Measurements from ENCODE around the gene USP34.
A peak's percentile ranks its signal among the peaks of the same experiment; 100 is the strongest.
"Not testable (repeated sequence)": the region's sequence is repeated elsewhere in the genome, so short reads cannot be mapped to it uniquely, and the experiment has no call there.

USP34 gene

DNA sequence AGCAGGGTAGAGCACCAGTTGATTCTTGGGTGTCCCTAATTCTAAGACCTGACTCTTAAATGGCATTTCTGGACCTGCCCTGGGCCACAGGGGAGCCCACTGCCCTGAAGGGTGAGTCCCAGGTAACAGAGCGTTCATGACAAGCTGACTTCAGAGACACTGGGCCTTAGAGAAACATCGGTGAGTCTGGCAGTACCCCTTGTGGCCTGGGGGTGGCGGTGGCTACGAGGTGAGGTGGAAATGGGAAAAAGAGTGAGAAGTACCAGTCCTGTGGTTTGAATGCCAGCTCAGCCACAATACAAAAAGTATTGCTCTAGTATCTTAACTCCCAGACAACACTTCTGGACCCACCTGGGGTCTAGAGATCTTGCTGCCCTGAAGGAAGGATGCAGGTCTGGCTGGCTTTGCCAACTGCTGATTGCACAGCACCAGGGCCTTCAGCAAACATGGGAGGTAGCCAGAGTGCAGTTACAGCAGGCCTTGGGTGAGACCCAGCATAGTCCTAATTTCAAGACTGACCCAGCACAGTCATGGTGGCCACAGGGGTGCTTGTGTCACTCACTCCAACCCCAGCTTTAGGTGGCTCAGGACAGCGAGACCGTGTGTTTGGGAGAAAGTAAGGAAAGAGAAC is 44.5 kb downstream of the USP34 start:
- peak in 4 of 56 donors; percentile 3 to 17 (median 6) for DNase-seq

DNA sequence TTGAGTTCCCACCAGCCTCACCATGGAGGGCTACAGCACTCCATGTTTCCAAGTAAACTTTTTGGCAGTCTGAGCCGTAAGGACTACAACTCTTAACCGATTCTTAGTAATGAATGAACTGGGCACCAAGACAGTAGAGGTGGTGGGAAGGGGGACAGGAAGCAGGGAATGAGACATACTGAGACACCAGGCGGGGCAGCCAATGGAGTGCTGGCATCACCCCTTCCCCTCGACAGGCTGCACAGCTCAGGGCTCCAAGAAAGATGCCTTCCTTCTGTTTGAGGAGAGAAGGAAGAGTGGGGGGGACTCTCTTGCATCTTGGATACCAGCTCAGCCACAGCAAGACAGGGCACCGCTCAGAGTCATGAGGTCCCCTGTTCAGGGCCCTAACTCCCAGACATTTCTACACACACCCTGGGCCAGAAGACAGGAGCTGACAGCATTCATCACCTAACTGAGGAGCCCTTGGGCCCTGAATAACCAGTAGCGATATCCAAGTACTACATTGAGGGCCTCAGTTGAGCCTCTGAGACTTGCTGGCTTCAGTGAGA is 45.2 kb downstream of the USP34 start:
- no peak for DNase-seq

DNA sequence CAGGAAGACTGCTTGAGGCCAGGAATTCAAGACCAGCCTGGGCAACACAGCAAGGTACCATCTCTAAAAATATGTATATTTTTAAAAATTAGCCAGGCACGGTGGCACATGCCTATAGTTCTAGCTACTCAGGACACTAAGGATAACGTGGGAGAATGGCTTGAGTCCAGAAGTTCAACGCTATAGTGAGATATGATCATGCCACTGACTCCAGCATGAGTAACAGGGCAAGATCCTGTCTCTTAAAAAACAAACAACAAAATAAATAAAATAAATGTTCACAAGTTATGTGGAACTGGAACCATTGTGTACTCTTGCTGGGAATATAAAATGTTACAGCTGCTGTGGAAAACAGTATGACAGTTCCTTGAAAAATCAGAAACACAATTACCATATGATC is 47.2 kb downstream of the USP34 start:
- no peak for DNase-seq

DNA sequence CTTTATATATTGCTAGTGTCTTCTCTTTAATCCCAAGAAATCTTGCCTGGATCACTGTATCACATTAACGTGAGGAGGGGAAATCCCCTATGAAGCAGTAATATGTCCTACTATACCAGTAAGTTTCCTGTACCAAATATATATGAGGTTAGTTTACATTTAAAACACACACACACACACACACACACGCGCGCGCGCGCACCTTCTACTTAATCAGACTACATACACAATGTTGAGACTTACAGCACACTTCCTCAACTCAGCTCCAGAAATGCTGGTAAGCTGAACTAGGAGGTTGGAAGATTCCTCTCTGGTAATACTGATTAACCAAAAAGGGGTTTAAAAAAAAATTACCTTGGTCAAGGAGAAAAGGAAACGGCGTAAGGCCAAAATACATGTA is 49.3 kb downstream of the USP34 start:
- no peak for DNase-seq

DNA sequence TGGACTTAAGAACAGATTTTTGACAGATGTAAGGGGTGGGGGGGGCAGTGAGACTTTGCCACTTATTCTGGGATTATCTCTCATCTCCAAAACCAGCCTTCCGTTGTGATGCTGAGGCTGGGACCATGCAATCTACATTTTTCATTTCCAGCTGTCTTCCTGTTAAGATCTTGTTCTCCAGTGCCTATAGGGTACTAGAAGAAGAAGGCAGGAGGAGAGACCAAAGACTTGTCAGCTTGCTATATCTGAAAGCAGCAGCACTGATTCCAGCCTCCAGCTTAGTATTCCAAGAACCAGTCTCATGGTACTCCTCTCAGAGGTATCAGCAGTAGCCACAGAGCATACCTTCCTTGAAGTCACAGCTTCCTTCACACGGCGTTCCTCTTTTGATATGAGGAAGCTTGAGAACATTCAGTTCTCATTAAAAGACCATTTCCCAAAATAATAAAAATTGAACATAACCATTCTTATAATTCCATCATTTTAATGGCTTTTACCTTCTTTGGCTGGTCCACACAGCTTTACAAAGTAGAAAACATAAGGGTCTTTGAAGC is 49.8 kb downstream of the USP34 start:
- no peak for DNase-seq

DNA sequence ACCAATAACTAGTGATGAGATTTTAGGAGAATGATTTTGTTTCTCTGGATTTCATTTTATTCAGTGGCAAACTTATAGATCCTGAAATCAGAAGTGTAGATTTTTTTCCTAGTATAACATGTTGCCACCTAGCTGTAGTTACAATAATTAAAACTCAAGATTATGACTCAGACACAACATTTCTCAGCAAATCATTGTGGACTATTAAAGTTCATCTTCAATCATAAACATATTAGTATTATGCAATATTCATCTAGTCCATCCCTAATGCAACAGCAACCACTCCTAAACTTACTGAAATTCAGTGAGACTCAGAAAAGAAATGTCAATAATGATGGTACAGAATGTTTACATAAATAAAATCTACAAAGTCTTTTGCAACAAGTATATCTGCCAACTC is 51.3 kb downstream of the USP34 start:
- no peak for DNase-seq

DNA sequence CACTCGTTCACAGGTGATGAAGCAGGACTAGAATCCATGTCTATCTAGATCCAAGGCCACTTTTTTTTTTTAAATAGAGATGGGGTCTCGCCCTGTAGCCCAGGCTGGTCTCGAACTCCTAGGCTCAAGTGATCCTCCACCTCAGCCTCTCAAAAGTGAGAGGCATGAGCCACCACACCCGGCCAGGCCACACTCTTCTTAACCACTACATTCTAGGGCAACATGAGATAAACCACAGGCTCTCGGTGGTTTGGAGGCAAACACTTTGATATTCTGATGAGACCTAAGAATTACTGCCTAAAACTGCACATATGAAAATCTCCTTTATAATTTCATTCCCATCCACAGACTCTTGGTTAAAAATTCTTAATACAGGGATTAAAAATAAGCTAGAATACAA is 51.8 kb downstream of the USP34 start:
- DNase-seq = no peak

DNA sequence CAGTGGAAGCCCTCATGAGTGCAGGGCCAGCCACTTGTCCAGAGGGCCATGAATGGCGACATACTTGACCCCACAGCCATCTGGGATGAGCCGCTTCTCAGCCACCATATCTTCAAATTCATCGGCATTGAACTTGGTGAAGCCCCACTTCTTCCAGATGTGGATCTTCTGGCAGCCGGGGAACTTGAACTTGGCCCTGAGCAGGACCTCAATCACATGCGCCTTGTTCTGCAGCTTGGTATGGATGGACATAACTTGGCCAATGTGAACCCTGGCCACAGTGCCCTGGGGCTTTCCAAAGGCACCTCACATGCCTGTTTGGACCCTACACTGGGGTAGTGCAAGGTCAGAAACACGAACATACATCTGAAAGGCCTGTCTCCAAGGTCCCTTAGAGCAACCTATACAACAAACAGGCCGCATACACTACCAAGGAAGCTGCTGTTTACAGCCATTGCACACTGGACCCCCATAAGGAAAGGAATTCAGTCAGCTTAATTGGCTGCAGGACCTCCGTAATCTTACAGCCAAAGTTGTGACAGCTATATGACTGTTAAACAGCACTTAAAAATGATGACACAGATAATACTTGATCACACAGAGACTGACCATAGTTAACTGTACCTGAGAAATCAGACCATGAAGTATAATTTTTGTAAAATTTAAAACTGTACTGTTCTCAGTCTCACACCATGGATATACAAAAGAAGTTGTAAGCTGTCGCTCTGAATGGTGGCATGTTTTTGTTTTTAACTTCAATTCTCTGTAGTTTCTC is 53.8 kb downstream of the USP34 start:
- no peak for DNase-seq

DNA sequence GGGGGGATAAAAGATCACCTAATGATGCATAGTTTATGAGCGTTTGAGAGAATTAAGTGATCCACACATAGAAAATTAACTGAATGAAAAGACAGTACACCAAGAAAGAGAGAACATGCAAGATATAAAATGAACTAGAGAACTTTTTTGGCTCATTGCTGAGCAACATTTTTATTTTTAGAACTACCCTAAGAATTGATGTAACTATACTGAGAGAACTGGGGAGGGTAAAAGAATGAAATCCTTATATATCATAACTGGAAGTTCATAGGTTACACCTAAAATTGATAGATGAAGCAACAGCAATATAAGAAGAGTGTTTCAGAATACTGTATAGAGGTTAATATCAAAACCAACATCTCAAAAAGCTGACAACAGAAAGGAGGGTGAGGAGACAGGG is 55.6 kb downstream of the USP34 start:
- no peak for DNase-seq

DNA sequence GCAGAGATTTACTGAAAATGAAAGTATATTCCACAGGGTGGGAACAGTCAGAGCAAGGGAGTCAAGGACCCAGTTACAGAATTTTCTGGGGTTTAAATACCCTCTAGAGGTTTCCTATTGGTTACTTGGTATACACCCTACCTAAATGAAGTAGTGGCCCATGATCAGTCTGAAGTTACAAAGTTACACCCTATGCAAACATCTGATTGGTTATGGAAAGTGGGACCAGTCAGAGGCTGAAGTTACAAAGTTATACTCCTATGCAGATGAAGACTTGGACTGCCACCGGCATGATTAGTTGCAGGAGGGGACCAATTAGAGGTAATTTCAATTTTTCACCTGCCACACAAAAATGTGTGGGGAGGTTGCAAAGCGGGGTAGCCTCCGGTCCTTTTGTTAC is 56.2 kb downstream of the USP34 start:
- no peak for DNase-seq

DNA sequence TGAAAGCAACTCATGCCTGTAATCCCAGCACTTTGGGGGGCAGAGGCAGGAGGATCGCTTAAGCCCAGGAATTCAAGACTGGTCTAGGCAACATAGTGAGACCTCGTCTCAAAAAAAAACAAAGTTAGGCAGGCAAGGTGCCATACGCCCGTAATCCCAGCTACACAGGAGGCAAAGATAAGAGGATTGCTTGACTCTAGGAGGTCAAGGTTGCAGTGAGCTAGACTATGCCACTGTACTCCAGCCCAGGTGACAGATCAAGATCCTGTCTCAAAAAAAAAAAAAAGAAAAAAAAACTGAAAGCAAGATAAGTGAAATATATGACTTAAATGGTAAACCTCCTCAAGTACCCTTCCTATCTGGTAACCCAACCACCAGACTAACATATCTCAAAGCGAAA is 59.8 kb downstream of the USP34 start:
- DNase-seq = no peak

DNA sequence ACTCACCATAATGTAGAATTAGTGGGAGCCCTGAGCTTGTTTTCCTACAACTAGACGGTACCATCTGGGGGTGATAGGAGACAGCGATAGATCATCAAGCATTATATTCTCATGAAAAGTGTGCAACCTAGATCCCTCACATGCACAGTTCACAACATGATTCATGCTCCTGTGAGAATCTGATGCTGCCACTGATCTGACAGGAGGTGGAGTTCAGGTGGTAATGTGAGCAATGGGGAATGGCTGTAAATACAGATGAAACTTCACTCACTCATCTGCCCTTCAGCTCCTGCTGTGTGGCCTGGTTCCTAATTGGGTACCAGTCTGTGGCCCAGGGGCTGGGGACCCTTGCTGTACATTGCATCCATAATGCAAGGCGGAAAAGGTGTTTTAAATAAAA is 60.7 kb downstream of the USP34 start:
- no peak for DNase-seq

DNA sequence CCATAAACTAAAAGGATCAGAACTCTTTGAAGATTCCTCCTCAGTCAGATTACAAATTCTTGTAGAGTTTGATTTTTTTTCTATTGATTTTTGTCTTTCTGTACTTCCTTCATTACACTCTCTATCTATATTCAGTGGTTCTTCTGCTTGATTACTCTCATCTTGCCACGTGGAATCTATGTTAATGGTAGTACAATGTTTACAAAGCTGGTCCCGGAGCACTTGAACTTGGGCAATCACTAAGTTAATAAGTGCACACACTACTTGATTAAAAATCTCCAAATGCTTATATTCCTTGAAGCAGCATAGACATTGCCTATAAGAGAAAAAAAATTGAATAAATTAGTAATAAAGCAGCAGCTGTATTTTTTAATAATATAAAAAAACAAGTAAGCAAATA is 65.1 kb downstream of the USP34 start:
- DNase-seq = no peak

DNA sequence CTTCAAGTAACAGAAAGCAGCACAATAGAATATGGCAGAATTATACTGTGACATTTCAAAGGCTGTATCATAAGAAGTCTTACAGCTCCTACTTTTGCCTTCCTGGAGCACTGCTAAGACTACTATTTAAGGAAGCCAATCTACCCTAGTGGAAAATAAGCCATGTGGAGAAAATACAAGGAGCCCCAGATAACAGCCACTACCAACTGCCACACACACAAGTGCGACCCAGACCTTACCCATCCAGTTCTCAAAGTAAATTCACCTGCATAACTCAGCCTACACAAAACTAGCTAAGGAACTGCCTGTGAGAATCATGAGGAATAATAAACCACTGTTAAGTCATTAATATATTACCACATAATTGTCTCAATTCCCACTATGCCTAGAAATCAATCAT is 66.4 kb downstream of the USP34 start:
- DNase-seq = no peak

DNA sequence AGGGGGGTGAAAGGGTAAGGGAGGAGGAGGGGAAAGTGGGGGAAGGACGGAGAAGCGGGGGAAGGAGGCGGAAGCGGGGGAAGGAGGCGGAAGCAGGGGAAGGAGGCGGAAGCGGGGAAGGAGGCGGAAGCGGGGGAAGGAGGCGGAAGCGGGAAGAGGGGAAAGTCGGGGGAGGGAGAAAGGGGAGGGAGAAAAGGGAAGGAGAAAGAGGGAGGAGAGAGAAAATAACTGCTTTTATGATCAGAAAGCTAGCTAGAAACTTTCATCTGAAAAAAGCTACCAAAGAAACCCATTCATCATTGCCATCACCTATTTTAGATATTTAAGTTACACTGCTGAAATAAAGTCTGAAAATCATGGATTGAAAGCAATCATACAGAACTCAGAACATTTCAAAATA is 72.5 kb downstream of the USP34 start:
- DNase-seq = no peak

DNA sequence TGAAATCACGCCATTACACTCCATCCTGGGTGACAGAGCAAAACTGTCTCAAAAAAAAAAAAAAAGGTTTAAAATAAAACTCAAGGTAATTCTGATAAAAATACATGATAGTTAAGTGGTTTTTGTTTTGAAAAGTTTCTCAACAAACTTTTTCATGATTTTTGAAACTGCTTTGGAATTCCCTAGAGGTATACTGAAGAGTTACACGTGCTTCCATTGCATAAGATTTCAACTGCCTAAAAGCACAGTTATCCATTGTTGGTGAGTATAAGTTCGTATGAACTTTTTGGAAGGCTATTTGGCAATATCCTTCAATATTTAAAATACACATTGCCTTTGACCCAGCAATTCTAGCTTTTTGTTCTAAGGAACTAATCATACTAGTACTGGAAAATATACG is 74.9 kb downstream of the USP34 start:
- DNase-seq = no peak

DNA sequence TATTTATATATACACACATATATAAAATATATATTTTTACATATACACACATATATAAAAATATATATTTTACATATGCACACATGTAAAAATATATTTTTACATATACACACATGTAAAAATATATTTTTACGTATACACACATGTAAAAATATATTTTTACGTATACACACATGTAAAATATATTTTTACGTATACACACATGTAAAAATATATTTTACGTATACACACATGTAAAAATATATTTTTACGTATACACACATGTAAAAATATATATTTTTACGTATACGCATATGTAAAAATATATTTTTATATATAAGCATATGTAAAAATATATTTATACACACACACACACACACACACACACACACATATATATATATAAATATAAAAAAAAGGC is 83.3 kb downstream of the USP34 start:
- not testable (repeated sequence) for DNase-seq

DNA sequence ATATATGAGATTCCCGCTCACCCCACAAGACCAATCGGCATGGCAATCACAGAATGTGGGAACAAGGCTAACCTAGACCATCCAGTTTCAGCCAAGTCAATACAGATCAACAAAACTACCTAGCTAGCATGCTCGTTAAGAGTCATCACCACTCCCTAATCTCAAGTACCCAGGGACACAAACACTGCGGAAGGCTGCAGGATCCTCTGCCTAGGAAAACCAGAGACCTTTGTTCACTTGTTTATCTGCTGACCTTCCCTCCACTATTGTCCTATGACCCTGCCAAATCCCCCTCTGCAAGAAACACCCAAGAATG is 90.0 kb downstream of the USP34 start:
- not testable (repeated sequence) for DNase-seq

DNA sequence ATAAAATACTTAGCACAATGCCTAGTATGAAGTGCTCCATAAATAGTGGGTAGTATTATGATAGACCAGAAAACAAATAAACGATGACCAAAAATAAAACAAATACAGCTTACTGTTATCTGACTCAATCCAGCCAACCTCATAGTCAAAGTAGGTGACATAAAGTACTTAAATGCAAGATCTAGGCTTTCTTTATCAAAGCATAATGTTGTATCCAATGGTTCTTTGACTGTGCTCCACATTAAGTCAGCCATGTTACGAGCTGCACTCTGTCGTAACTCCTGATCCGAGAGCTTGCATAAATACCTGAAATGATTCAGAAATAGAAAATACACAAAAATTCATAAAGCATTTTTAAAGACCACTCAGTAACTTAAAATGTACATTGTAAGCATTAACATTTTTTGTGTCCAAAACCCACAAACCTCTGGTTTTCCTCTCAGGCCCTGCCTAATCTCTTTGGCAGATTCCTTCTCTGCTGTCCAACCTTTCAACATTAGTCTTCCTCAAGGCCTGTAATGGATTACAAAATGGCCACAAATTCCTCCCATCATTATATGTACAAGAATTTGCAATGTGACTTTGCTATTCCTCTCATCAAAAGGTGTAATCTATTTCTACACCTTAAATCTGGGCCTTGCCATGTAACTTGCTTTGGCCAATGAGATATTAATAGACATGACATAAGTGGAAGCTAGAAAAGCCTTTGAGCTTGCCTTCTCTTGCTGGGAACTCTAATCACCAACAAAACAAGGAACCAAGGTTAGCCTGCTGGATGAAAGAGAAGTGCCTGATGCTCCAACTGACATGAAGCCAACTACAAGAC is 90.6 kb downstream of the USP34 start:
- DNase-seq = no peak

DNA sequence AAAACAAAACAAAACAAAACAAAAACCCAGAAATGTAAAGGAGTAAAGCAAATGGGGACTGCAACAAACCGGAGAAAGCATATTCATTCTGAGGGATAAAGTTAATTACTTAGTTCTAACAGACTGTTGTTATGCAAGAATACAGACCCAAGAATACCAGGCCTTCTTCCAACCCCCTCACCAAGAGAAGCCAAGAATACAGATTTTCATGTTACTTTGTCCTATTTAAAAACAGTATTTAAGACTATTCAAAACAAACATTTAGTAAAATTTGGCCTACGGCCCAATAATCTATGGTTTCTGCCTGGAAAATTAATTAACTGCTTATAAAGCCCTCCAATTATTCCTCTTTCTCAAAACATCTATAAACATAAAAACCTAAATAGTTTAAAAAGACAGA is 91.4 kb downstream of the USP34 start:
- no peak for DNase-seq

DNA sequence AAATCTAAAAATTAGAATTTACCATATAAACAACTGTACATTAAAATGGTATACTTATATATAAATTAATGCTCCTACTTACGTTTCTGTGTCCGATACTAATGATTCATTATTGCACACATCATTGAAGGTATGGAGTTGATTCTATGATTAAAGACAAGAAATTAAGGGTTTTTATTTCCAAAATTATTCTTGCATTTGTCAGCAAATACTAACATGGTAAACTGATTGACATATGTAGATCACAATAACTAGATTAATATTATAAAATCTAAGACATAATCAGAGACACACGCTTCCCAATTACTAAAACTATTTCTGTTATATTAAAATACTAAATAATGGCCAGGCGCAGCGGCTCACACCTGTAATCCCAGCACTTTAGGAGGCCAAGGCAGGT is 92.6 kb downstream of the USP34 start:
- DNase-seq = no peak

DNA sequence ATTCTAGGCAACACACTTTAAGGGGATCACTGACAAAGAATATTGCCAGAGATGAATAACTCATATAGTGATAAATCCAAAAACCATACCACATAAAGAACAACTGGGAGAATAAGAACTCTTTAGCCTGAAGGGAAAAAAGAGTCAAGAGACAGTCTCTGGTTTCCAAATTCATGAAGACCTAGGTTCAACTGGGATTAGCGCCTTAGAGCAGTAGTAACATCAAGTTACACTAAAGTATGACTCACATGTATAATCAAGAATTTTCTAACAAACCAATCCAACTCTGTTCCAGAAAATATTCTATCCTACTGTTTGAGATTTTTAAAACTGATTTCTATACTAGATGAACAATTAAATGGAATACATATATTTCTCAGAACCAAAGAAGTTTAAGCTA is 93.8 kb downstream of the USP34 start:
- DNase-seq = no peak
